Activated T-helper 2 cell treated with anti-CD3 and anti-CD28 coated beads, Interferon-gamma antibody, Interleukin-2, Interleukin-4, amounts not matched to agents 10 μg/mL and 5 μg/mL and 100 μg/mL, durations not matched to agents 14 hours and 24 hours and 36 hours (primary cell): ENCODE measurements around the gene ZDHHC20. TPM values are rescaled to one million over a fixed set of nuclear protein-coding genes. Genes with fewer than 3 reads are reported as not detected.

Experiments
- DNase-seq: peaks from one replicate; pipeline ENCODE4 v3.0.0; 2021; ENCODE audit warnings: low spot score
- H3K27ac Mint-ChIP-seq: one replicate; pipeline ENCODE4 v1.8.0; 2021; ENCODE audit warnings: mixed read lengths
- H3K27me3 Mint-ChIP-seq: one replicate; pipeline ENCODE4 v1.8.0; 2021; ENCODE audit warnings: low read depth, mixed read lengths
- H3K36me3 Mint-ChIP-seq: one replicate; pipeline ENCODE4 v1.8.0; 2021; ENCODE audit warnings: low read depth, mixed read lengths
- H3K4me1 Mint-ChIP-seq: one replicate; pipeline ENCODE4 v1.8.0; 2021; ENCODE audit warnings: low read depth, mixed read lengths
- H3K4me3 Mint-ChIP-seq: one replicate; pipeline ENCODE4 v1.8.0; 2021; ENCODE audit warnings: low read depth, mild to moderate bottlenecking, moderate library complexity, mixed read lengths
- H3K9me3 Mint-ChIP-seq: one replicate; pipeline ENCODE4 v1.8.0; 2021; ENCODE audit warnings: mixed read lengths
- intact Hi-C: fragments of 100-400 bp; cut with micrococcal nuclease; formaldehyde crosslinking; loops from one replicate; pipeline ENCODE4 v1.15.1; 2023
- total RNA-seq: library from RNA; stranded (reverse); gene quantifications from 2 replicates; pipeline ENCODE4 v1.2.3, GENCODE V29; 2022

The ZDHHC20 gene
- total RNA-seq, 1 donor from 2014 or later, result 59.0 TPM

- peaks cover 3% of the 10 kb centered on the region for H3K4me1 Mint-ChIP-seq
- no peak overlapping the region for H3K27ac Mint-ChIP-seq
- H3K36me3 Mint-ChIP-seq, result no peaks in the 10 kb centered on the region
- H3K4me3 Mint-ChIP-seq, result no peak overlapping the region
- H3K9me3 Mint-ChIP-seq, result no peaks in the 10 kb centered on the region
- DNase-seq, result no peak
- peaks cover 12% of the 10 kb centered on the region for H3K27me3 Mint-ChIP-seq
- intact Hi-C loops, result no loop called here
Measured at GRCh38 chr13:21463424-21463823, 4.3 kb upstream of the ZDHHC20 start.

- no peak for DNase-seq
- H3K4me1 Mint-ChIP-seq, result peaks cover 20% of the 10 kb centered on the region
- H3K27ac Mint-ChIP-seq, result no peak overlapping the region
- H3K36me3 Mint-ChIP-seq, result peaks cover 7% of the 10 kb centered on the region
- H3K4me3 Mint-ChIP-seq, result no peak overlapping the region
- peaks cover 5% of the 10 kb centered on the region for H3K27me3 Mint-ChIP-seq
- intact Hi-C loops, result no loop called here
- no peaks in the 10 kb centered on the region for H3K9me3 Mint-ChIP-seq
Measured at GRCh38 chr13:21461131-21461530, 2.0 kb upstream of the ZDHHC20 start.

- DNase-seq, result peak; percentile 37
- Mint-ChIP-seq H3K27me3 (no peaks in the 10 kb centered on the region), H3K27ac (peak overlapping the region; percentile 77), H3K4me3 (peak overlapping the region; percentile 92), H3K36me3 (peaks cover 23% of the 10 kb centered on the region), H3K4me1 (peaks cover 29% of the 10 kb centered on the region), H3K9me3 (peaks cover 14% of the 10 kb centered on the region)
- intact Hi-C loops, result loop anchor here (1.0 to 5.0 kb wide), 4 partner anchors 24 to 281 kb away; partner anchors contain the start of genes MRPL57 and SKA3
Measured at GRCh38 chr13:21458451-21458812, 671 bp downstream of the ZDHHC20 start.

- H3K27me3 Mint-ChIP-seq, result no peaks in the 10 kb centered on the region
- H3K9me3 Mint-ChIP-seq, result peaks cover 28% of the 10 kb centered on the region
- H3K4me1 Mint-ChIP-seq, result peaks cover 30% of the 10 kb centered on the region
- no peak for DNase-seq
- peaks cover 54% of the 10 kb centered on the region for H3K36me3 Mint-ChIP-seq
- no peak overlapping the region for H3K4me3 Mint-ChIP-seq
- no peak overlapping the region for H3K27ac Mint-ChIP-seq
- intact Hi-C loops, result no loop called here
Measured at GRCh38 chr13:21453387-21454081, 5.6 kb downstream of the ZDHHC20 start.

- peaks cover 57% of the 10 kb centered on the region for H3K36me3 Mint-ChIP-seq
- H3K4me3 Mint-ChIP-seq, result no peak overlapping the region
- no peak for DNase-seq
- H3K27me3 Mint-ChIP-seq, result no peaks in the 10 kb centered on the region
- H3K4me1 Mint-ChIP-seq, result peaks cover 19% of the 10 kb centered on the region
- intact Hi-C loops, result no loop called here
- peaks cover 28% of the 10 kb centered on the region for H3K9me3 Mint-ChIP-seq
- no peak overlapping the region for H3K27ac Mint-ChIP-seq
Measured at GRCh38 chr13:21450936-21451335, 8.2 kb downstream of the ZDHHC20 start.

GRCh38 chr13:21446656-21447055, 12.4 kb downstream of the ZDHHC20 start:
- no peak for DNase-seq
- H3K9me3 Mint-ChIP-seq, result peaks cover 8% of the 10 kb centered on the region
- H3K36me3 Mint-ChIP-seq, result peaks cover 52% of the 10 kb centered on the region
- intact Hi-C loops, result no loop called here
- H3K27me3 Mint-ChIP-seq, result no peaks in the 10 kb centered on the region
- peaks cover 16% of the 10 kb centered on the region for H3K4me1 Mint-ChIP-seq
- H3K27ac Mint-ChIP-seq, result no peak overlapping the region
- H3K4me3 Mint-ChIP-seq, result no peak overlapping the region

- no peak for DNase-seq
- H3K4me3 Mint-ChIP-seq, result no peak overlapping the region
- H3K9me3 Mint-ChIP-seq, result peaks cover 9% of the 10 kb centered on the region
- no peaks in the 10 kb centered on the region for H3K27me3 Mint-ChIP-seq
- H3K27ac Mint-ChIP-seq, result no peak overlapping the region
- peaks cover 16% of the 10 kb centered on the region for H3K4me1 Mint-ChIP-seq
- H3K36me3 Mint-ChIP-seq, result peaks cover 54% of the 10 kb centered on the region
- intact Hi-C loops, result no loop called here
Measured at GRCh38 chr13:21445759-21446158, 13.3 kb downstream of the ZDHHC20 start.

- intact Hi-C loops, result no loop called here
- H3K27ac Mint-ChIP-seq, result no peak overlapping the region
- peaks cover 59% of the 10 kb centered on the region for H3K36me3 Mint-ChIP-seq
- H3K27me3 Mint-ChIP-seq, result no peaks in the 10 kb centered on the region
- DNase-seq, result no peak
- H3K4me3 Mint-ChIP-seq, result no peak overlapping the region
- H3K9me3 Mint-ChIP-seq, result peaks cover 23% of the 10 kb centered on the region
- H3K4me1 Mint-ChIP-seq, result peaks cover 19% of the 10 kb centered on the region
Measured at GRCh38 chr13:21443171-21443570, 15.9 kb downstream of the ZDHHC20 start.

GRCh38 chr13:21436582-21436981, 22.5 kb downstream of the ZDHHC20 start:
- H3K27ac Mint-ChIP-seq, result peak overlapping the region; percentile 82
- intact Hi-C loops, result loop anchor here (5.0 kb wide), 1 partner anchor 34 kb away; no protein-coding TSS in a partner anchor
- peaks cover 60% of the 10 kb centered on the region for H3K36me3 Mint-ChIP-seq
- no peak overlapping the region for H3K4me3 Mint-ChIP-seq
- no peaks in the 10 kb centered on the region for H3K27me3 Mint-ChIP-seq
- DNase-seq, result no peak
- H3K9me3 Mint-ChIP-seq, result peaks cover 40% of the 10 kb centered on the region
- peaks cover 29% of the 10 kb centered on the region for H3K4me1 Mint-ChIP-seq

GRCh38 chr13:21435687-21436151, 23.4 kb downstream of the ZDHHC20 start:
- Mint-ChIP-seq H3K4me3 (peak overlapping the region; percentile 1), H3K9me3 (peaks cover 48% of the 10 kb centered on the region), H3K27ac (peak overlapping the region; percentile 55), H3K4me1 (peaks cover 31% of the 10 kb centered on the region), H3K36me3 (peaks cover 64% of the 10 kb centered on the region), H3K27me3 (no peaks in the 10 kb centered on the region)
- peak; percentile 55 for DNase-seq
- intact Hi-C loops, result loop anchor here (2.0 to 5.0 kb wide), 2 partner anchors 23 to 33 kb away; partner anchors contain the start of gene ZDHHC20

GRCh38 chr13:21435231-21435630, 23.9 kb downstream of the ZDHHC20 start:
- Mint-ChIP-seq H3K9me3 (peaks cover 52% of the 10 kb centered on the region), H3K27ac (peak overlapping the region; percentile 55), H3K27me3 (no peaks in the 10 kb centered on the region), H3K4me1 (peaks cover 31% of the 10 kb centered on the region), H3K36me3 (peaks cover 66% of the 10 kb centered on the region), H3K4me3 (no peak overlapping the region)
- DNase-seq, result no peak
- intact Hi-C loops, result loop anchor here (2.0 to 5.0 kb wide), 2 partner anchors 24 to 33 kb away; partner anchors contain the start of gene ZDHHC20

- H3K4me3 Mint-ChIP-seq, result no peak overlapping the region
- H3K27ac Mint-ChIP-seq, result no peak overlapping the region
- H3K4me1 Mint-ChIP-seq, result peaks cover 31% of the 10 kb centered on the region
- peaks cover 59% of the 10 kb centered on the region for H3K9me3 Mint-ChIP-seq
- no peak for DNase-seq
- intact Hi-C loops, result loop anchor here (2.0 kb wide), 1 partner anchor 24 kb away; the partner anchor contains the start of gene ZDHHC20
- peaks cover 73% of the 10 kb centered on the region for H3K36me3 Mint-ChIP-seq
- H3K27me3 Mint-ChIP-seq, result no peaks in the 10 kb centered on the region
Measured at GRCh38 chr13:21434588-21434987, 24.5 kb downstream of the ZDHHC20 start.

- H3K9me3 Mint-ChIP-seq, result peaks cover 35% of the 10 kb centered on the region
- no peak for DNase-seq
- no peaks in the 10 kb centered on the region for H3K27me3 Mint-ChIP-seq
- peaks cover 15% of the 10 kb centered on the region for H3K4me1 Mint-ChIP-seq
- H3K27ac Mint-ChIP-seq, result no peak overlapping the region
- peaks cover 52% of the 10 kb centered on the region for H3K36me3 Mint-ChIP-seq
- no peak overlapping the region for H3K4me3 Mint-ChIP-seq
- intact Hi-C loops, result no loop called here
Measured at GRCh38 chr13:21429211-21429610, 29.9 kb downstream of the ZDHHC20 start.
